H9 (cell line): ENCODE data around the gene SMIM1. TPM values are rescaled to one million over a fixed set of nuclear protein-coding genes. Genes with fewer than 3 reads are reported as not detected.

Experiments
- DNase-seq: peaks from one replicate; pipeline ENCODE4 v3.0.0-alpha.2; 2017
- H2AFZ ChIP-seq: one replicate; pipeline ENCODE4 v1.6.1; 2013; ENCODE audit warnings: mild to moderate bottlenecking, low read length, control low read depth, moderate library complexity
- H2AK5ac ChIP-seq: 2 replicates; pipeline ENCODE4 v1.6.1; 2013; ENCODE audit warnings: low read length, control low read depth, mixed read lengths; ENCODE audit not compliant: insufficient read length
- H2BK120ac ChIP-seq: one replicate; pipeline ENCODE4 v1.6.1; 2013; ENCODE audit warnings: low read depth, mild to moderate bottlenecking, low read length, control low read depth, inconsistent platforms; ENCODE audit not compliant: poor library complexity, severe bottlenecking
- H2BK12ac ChIP-seq: 2 replicates; pipeline ENCODE4 v1.6.1; 2013; ENCODE audit warnings: low read length, control low read depth, mixed read lengths, low read depth; ENCODE audit not compliant: insufficient read length
- H2BK15ac ChIP-seq: 2 replicates; pipeline ENCODE4 v1.6.1; 2013; ENCODE audit warnings: low read depth, low read length, control low read depth
- H2BK20ac ChIP-seq: one replicate; pipeline ENCODE4 v1.6.1; 2013; ENCODE audit warnings: low read depth, mild to moderate bottlenecking, low read length, control low read depth, inconsistent platforms; ENCODE audit not compliant: poor library complexity, severe bottlenecking
- H2BK5ac ChIP-seq: 2 replicates; pipeline ENCODE4 v1.6.1; 2013; ENCODE audit warnings: low read length, control low read depth, mixed read lengths; ENCODE audit not compliant: insufficient read length
- H3K14ac ChIP-seq: 2 replicates; pipeline ENCODE4 v1.6.1; 2013; ENCODE audit warnings: low read length, control low read depth; ENCODE audit not compliant: insufficient read depth
- H3K18ac ChIP-seq: 2 replicates; pipeline ENCODE4 v1.6.1; 2013; ENCODE audit warnings: low read depth, mild to moderate bottlenecking, mixed read lengths, low read length, control low read depth; ENCODE audit not compliant: insufficient read length
- H3K23ac ChIP-seq: 2 replicates; pipeline ENCODE4 v1.6.1; 2013; ENCODE audit warnings: low read length, control low read depth, mixed read lengths, low read depth; ENCODE audit not compliant: insufficient read length
- H3K23me2 ChIP-seq: 2 replicates; pipeline ENCODE4 v1.6.1; 2013; ENCODE audit warnings: low read depth, mild to moderate bottlenecking, mixed read lengths, low read length, control low read depth; ENCODE audit not compliant: insufficient read length, poor library complexity, severe bottlenecking
- H3K27ac ChIP-seq: 2 replicates; pipeline ENCODE4 v1.5.1; 2013; ENCODE audit warnings: low read length, control low read depth, mixed read lengths, low read depth; ENCODE audit not compliant: insufficient read length
- H3K27me3 ChIP-seq: 2 replicates; pipeline ENCODE4 v1.6.1; 2013; ENCODE audit warnings: low read length, control low read depth, inconsistent platforms; ENCODE audit not compliant: insufficient read depth
- H3K4ac ChIP-seq: 2 replicates; pipeline ENCODE4 v1.6.1; 2013; ENCODE audit warnings: low read depth, mild to moderate bottlenecking, control low read depth, inconsistent platforms, low read length, moderate library complexity
- H3K4me1 ChIP-seq: 2 replicates; pipeline ENCODE4 v1.6.1; 2013; ENCODE audit warnings: low read length, control low read depth, inconsistent platforms; ENCODE audit not compliant: insufficient read depth
- H3K4me2 ChIP-seq: 2 replicates; pipeline ENCODE4 v1.6.1; 2013; ENCODE audit warnings: low read length, control low read depth, mixed read lengths; ENCODE audit not compliant: insufficient read length, insufficient read depth
- H3K56ac ChIP-seq: 2 replicates; pipeline ENCODE4 v1.6.1; 2013; ENCODE audit warnings: low read depth, mild to moderate bottlenecking, mixed read lengths, low read length, control low read depth; ENCODE audit not compliant: insufficient read length
- H3K79me1 ChIP-seq: 2 replicates; pipeline ENCODE4 v1.6.1; 2013; ENCODE audit warnings: low read depth, mild to moderate bottlenecking, moderate library complexity, low read length, control low read depth, inconsistent platforms; ENCODE audit not compliant: insufficient read depth, poor library complexity, severe bottlenecking
- H3K79me2 ChIP-seq: 2 replicates; pipeline ENCODE4 v1.6.1; 2013; ENCODE audit warnings: low read length, control low read depth, inconsistent platforms; ENCODE audit not compliant: insufficient read depth
- H3K9ac ChIP-seq: 2 replicates; pipeline ENCODE4 v1.6.1; 2013; ENCODE audit warnings: low read length, control low read depth, mixed read lengths; ENCODE audit not compliant: insufficient read length; ENCODE audit errors: extremely low read depth
- H3K9me3 ChIP-seq: one replicate; pipeline ENCODE4 v1.6.1; 2013; ENCODE audit warnings: low read depth, low read length, inconsistent platforms; ENCODE audit not compliant: control insufficient read depth
- H3T11ph ChIP-seq: one replicate; pipeline ENCODE4 v1.6.1; 2013; ENCODE audit warnings: mild to moderate bottlenecking, low read length, control low read depth, inconsistent platforms
- H4K20me1 ChIP-seq: one replicate; pipeline ENCODE4 v1.6.1; 2013; ENCODE audit not compliant: control insufficient read depth, insufficient read length, insufficient read depth
- H4K5ac ChIP-seq: 2 replicates; pipeline ENCODE4 v1.6.1; 2013; ENCODE audit warnings: low read depth, mild to moderate bottlenecking, mixed read lengths, low read length, control low read depth; ENCODE audit not compliant: insufficient read length
- H4K8ac ChIP-seq: replicated peaks from 2 replicates; pipeline ENCODE4 v1.6.1; 2013; ENCODE audit warnings: low read length, control low read depth, mixed read lengths, low read depth; ENCODE audit not compliant: insufficient read length
- H4K91ac ChIP-seq: 2 replicates; pipeline ENCODE4 v1.6.1; 2013; ENCODE audit warnings: low read depth, mild to moderate bottlenecking, moderate library complexity, mixed read lengths, low read length, control low read depth; ENCODE audit not compliant: insufficient read length
- H3K27ac Mint-ChIP-seq, 3 experiments: 2 replicates in 2 of 3; 3 replicates in 1 of 3; pipeline ENCODE4 v1.8.0; 2020 to 2021; ENCODE audit warnings: mixed read lengths in 3 of 3, mild to moderate bottlenecking in 1 of 3, moderate library complexity in 1 of 3
- H3K27me3 Mint-ChIP-seq: 2 replicates; pipeline ENCODE4 v1.8.0; 2021; ENCODE audit warnings: low read depth, mild to moderate bottlenecking, moderate library complexity, mixed read lengths
- H3K36me3 Mint-ChIP-seq, 3 experiments: 2 replicates in 2 of 3; 3 replicates in 1 of 3; pipeline ENCODE4 v1.8.0; 2020 to 2021; ENCODE audit warnings: low read depth in 3 of 3, mixed read lengths in 3 of 3; ENCODE audit not compliant: insufficient read depth in 1 of 3
- H3K4me1 Mint-ChIP-seq, 2 experiments: 2 replicates each; pipeline ENCODE4 v1.8.0; 2020; ENCODE audit warnings: mixed read lengths in 2 of 2
- H3K4me3 Mint-ChIP-seq, 2 experiments: 2 replicates in 1 of 2; 3 replicates in 1 of 2; pipeline ENCODE4 v1.8.0; 2020 to 2021; ENCODE audit warnings: mild to moderate bottlenecking in 2 of 2, mixed read lengths in 2 of 2, moderate library complexity in 1 of 2
- H3K9me3 Mint-ChIP-seq, 2 experiments: 2 replicates in 1 of 2; 3 replicates in 1 of 2; pipeline ENCODE4 v1.8.0; 2020; ENCODE audit warnings: mild to moderate bottlenecking in 2 of 2, mixed read lengths in 2 of 2, moderate library complexity in 1 of 2
- CTCF ChIP-seq: fragments of 200-600 bp; sonication (generic); conservative IDR thresholded peaks from 3 replicates; pipeline ENCODE4 v1.8.0; 2021; ENCODE audit warnings: antibody characterized with exemption, mild to moderate bottlenecking
- WGBS: extraction: QIAGEN DNeasy Blood & Tissue Kit; methylation state at CpG from one replicate; pipeline ENCODE4 v1.1.7; 2013; ENCODE audit warnings: missing lambda C conversion rate, low lambda C conversion rate, mixed read lengths; ENCODE audit not compliant: insufficient read length; ENCODE audit errors: extremely low coverage; 5-methylcytosine and 5-hydroxymethylcytosine counted together
- total RNA-seq: library from RNA; stranded (reverse); gene quantifications from 2 replicates; pipeline ENCODE4 v1.2.1, GENCODE V29; 2021

The SMIM1 gene
- total RNA-seq, 1 experiment from 2014 or later, result 5.3 TPM

- Histone ChIP-seq H3K14ac (no peak overlapping the region; the same call in 1 of the 2 replicates), H2AK5ac (no peak overlapping the region), H3K27ac (no peak overlapping the region), H3K23me2 (no peaks in the 10 kb centered on the region), H2BK15ac (no peak overlapping the region), H2AFZ (no peak overlapping the region), H2BK5ac (no peak overlapping the region), H3K79me1 (no peaks in the 10 kb centered on the region), H4K5ac (no peak overlapping the region), H4K8ac (no peak overlapping the region), H2BK120ac (no peak overlapping the region), H3K4ac (no peak overlapping the region), H3K9ac (no peak overlapping the region), H3K23ac (no peak overlapping the region), H3K79me2 (peaks cover 24% of the 10 kb centered on the region; the same call in 1 of the 2 replicates), H3K56ac (no peak overlapping the region), H2BK12ac (no peak overlapping the region), H3K27me3 (no peaks in the 10 kb centered on the region), H3K4me1 (peaks cover 9% of the 10 kb centered on the region; the same call in 1 of the 2 replicates), H3K4me2 (no peak overlapping the region), H3T11ph (no peak overlapping the region), H3K9me3 (no peaks in the 10 kb centered on the region), H4K20me1 (no peaks in the 10 kb centered on the region), H3K18ac (no peak overlapping the region), H2BK20ac (no peak overlapping the region), H4K91ac (no peak overlapping the region)
- no CpG with 5 or more reads among the region's 18 CpGs for WGBS
- peak overlapping the region; percentile 77 to 99 (median 84); a peak in 6 of 7 replicates for H3K27ac Mint-ChIP-seq
- TF ChIP-seq CTCF, result no peak
- H3K27me3 Mint-ChIP-seq, result no peaks in the 10 kb centered on the region; the same call in 1 of the 2 replicates
- no peak for DNase-seq
- no peak overlapping the region for H3K4me3 Mint-ChIP-seq
- peaks cover 33 to 51% of the 10 kb centered on the region in 2 experiments for H3K4me1 Mint-ChIP-seq
- H3K9me3 Mint-ChIP-seq, result no peaks in the 10 kb centered on the region
- peaks cover 27 to 39% (median 28%) of the 10 kb centered on the region in 3 experiments for H3K36me3 Mint-ChIP-seq
These were observed 18.4 kb downstream of the SMIM1 start for GRCh38 chr1:3790952-3791351.
